ENCODE results near the gene HHIP.

Gene HHIP

GRCh38 chr4:144701683-144702233 is 55.8 kb downstream of the HHIP start:
- in situ Hi-C loops (cut with MboI; ENCODE audit: low sequenced_read_pairs), result no loop called here

GRCh38 chr4:144703494-144703893 is 57.5 kb downstream of the HHIP start:
- in situ Hi-C loops (cut with MboI; ENCODE audit: low sequenced_read_pairs), result no loop called here

- in situ Hi-C loops (cut with MboI; ENCODE audit: low sequenced_read_pairs), result no loop called here
These were observed 59.9 kb downstream of the HHIP start for GRCh38 chr4:144705601-144706590.

- in situ Hi-C loops (cut with MboI; ENCODE audit: low sequenced_read_pairs), result no loop called here
These were observed 63.2 kb downstream of the HHIP start for GRCh38 chr4:144709159-144709558.

GRCh38 chr4:144709793-144710525 is 64.0 kb downstream of the HHIP start:
- in situ Hi-C loops (cut with MboI; ENCODE audit: low sequenced_read_pairs), result no loop called here

GRCh38 chr4:144710526-144710912 is 64.6 kb downstream of the HHIP start:
- in situ Hi-C loops (cut with MboI; ENCODE audit: low sequenced_read_pairs), result no loop called here

- in situ Hi-C loops (cut with MboI; ENCODE audit: low sequenced_read_pairs), result no loop called here
These were observed 65.9 kb downstream of the HHIP start for GRCh38 chr4:144711700-144712456.

GRCh38 chr4:144712775-144713174 is 66.8 kb downstream of the HHIP start:
- in situ Hi-C loops (cut with MboI; ENCODE audit: low sequenced_read_pairs), result no loop called here

- in situ Hi-C loops (cut with MboI; ENCODE audit: low sequenced_read_pairs), result no loop called here
These were observed 68.2 kb downstream of the HHIP start for GRCh38 chr4:144714166-144714565.

- in situ Hi-C loops (cut with MboI; ENCODE audit: low sequenced_read_pairs), result no loop called here
These were observed 69.3 kb downstream of the HHIP start for GRCh38 chr4:144715230-144715629.

GRCh38 chr4:144716778-144717177 is 70.8 kb downstream of the HHIP start:
- in situ Hi-C loops (cut with MboI; ENCODE audit: low sequenced_read_pairs), result no loop called here

GRCh38 chr4:144718958-144719512 is 73.1 kb downstream of the HHIP start:
- in situ Hi-C loops (cut with MboI; ENCODE audit: low sequenced_read_pairs), result no loop called here

GRCh38 chr4:144720491-144720890 is 74.5 kb downstream of the HHIP start:
- in situ Hi-C loops (cut with MboI; ENCODE audit: low sequenced_read_pairs), result no loop called here

GRCh38 chr4:144721994-144722393 is 76.0 kb downstream of the HHIP start:
- in situ Hi-C loops (cut with MboI; ENCODE audit: low sequenced_read_pairs), result no loop called here

- in situ Hi-C loops (cut with MboI; ENCODE audit: low sequenced_read_pairs), result no loop called here
These were observed 77.5 kb downstream of the HHIP start for GRCh38 chr4:144723471-144723870.

GRCh38 chr4:144729175-144729574 is 83.2 kb downstream of the HHIP start:
- in situ Hi-C loops (cut with MboI; ENCODE audit: low sequenced_read_pairs), result no loop called here

GRCh38 chr4:144732584-144733428 is 86.8 kb downstream of the HHIP start:
- in situ Hi-C loops (cut with MboI; ENCODE audit: low sequenced_read_pairs), result no loop called here

- in situ Hi-C loops (cut with MboI; ENCODE audit: low sequenced_read_pairs), result no loop called here
These were observed 87.6 kb downstream of the HHIP start for GRCh38 chr4:144733566-144733965.

GRCh38 chr4:144734522-144734921 is 88.6 kb downstream of the HHIP start:
- in situ Hi-C loops (cut with MboI; ENCODE audit: low sequenced_read_pairs), result no loop called here

GRCh38 chr4:144738649-144739048 is 92.7 kb downstream of the HHIP start:
- in situ Hi-C loops (cut with MboI; ENCODE audit: low sequenced_read_pairs), result no loop called here
